ENCODE results near the gene ABHD6.
"Not testable (repeated sequence)": the region's sequence is repeated elsewhere in the genome, so short reads cannot be mapped to it uniquely, and the experiment has no call there.

- TF ChIP-seq POLR2AphosphoS5 (IDR thresholded peaks at IDR 0.05; ENCODE audit: low read depth, low read length); REST (IDR thresholded peaks at IDR 0.05; ENCODE audit: insufficient read depth in 1 of 2, low read depth in 2 of 2, low read length in 1 of 2); TCF7L2 (IDR thresholded peaks at IDR 0.05; ENCODE audit: low read depth, low read length); SIN3A (IDR thresholded peaks at IDR 0.05; ENCODE audit: borderline replicate concordance, insufficient read depth, low read depth, low read length): not testable (repeated sequence)
- TF ChIP-seq, protein P1, sequence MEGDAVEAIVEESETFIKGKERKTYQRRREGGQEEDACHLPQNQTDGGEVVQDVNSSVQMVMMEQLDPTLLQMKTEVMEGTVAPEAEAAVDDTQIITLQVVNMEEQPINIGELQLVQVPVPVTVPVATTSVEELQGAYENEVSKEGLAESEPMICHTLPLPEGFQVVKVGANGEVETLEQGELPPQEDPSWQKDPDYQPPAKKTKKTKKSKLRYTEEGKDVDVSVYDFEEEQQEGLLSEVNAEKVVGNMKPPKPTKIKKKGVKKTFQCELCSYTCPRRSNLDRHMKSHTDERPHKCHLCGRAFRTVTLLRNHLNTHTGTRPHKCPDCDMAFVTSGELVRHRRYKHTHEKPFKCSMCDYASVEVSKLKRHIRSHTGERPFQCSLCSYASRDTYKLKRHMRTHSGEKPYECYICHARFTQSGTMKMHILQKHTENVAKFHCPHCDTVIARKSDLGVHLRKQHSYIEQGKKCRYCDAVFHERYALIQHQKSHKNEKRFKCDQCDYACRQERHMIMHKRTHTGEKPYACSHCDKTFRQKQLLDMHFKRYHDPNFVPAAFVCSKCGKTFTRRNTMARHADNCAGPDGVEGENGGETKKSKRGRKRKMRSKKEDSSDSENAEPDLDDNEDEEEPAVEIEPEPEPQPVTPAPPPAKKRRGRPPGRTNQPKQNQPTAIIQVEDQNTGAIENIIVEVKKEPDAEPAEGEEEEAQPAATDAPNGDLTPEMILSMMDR (IDR thresholded peaks at IDR 0.05): not testable (repeated sequence)
These were observed 30.0 kb downstream of the ABHD6 start for GRCh38 chr3:58267543-58267942.

Measured in Panc1 (cell line).